Upper lobe of left lung (tissue), 6 donors: ENCODE measurements around the gene CDH26. TPM values are rescaled to one million over a fixed set of nuclear protein-coding genes. Genes with fewer than 3 reads are reported as not detected.

Experiments used
- ATAC-seq, 2 donors: fragments of 200-7000 bp; cut with Tn5 transposase; one replicate each; pipeline ENCODE4 v1.9.1; 2022; ENCODE audit warnings: mild to moderate bottlenecking in 2 of 2, moderate library complexity in 2 of 2; ENCODE audit not compliant: low FRiP score in 2 of 2
- DNase-seq, 2 donors: peaks; one replicate each; pipeline ENCODE4 v3.0.0-alpha.2; 2019 to 2020
- H3K27ac ChIP-seq, 4 donors: fragments of 200-600 bp; sonication (generic); one replicate each; pipeline ENCODE4 v1.5.1; 2016 to 2019
- H3K27me3 ChIP-seq, 4 donors: fragments of 200-600 bp; sonication (generic); one replicate each; pipeline ENCODE4 v1.5.1; 2017 to 2019
- H3K36me3 ChIP-seq, 4 donors: fragments of 200-600 bp; sonication (generic); one replicate each; pipeline ENCODE4 v1.5.1; 2016 to 2019
- H3K4me1 ChIP-seq, 4 donors: fragments of 200-600 bp; sonication (generic); one replicate each; pipeline ENCODE4 v1.5.1; 2018 to 2019
- H3K4me3 ChIP-seq, 4 donors: fragments of 200-600 bp; sonication (generic); one replicate each; pipeline ENCODE4 v1.5.1; 2017 to 2019; ENCODE audit warnings: mild to moderate bottlenecking in 2 of 4, moderate library complexity in 1 of 4
- H3K9me3 ChIP-seq, 4 donors: fragments of 200-600 bp; sonication (generic); one replicate each; pipeline ENCODE4 v1.5.1; 2018 to 2019
- CTCF ChIP-seq, 6 experiments: fragments of 450-650 bp in 4 of 6; fragments of 200-600 bp in 2 of 6; sonication (generic) in 2 of 6; IDR thresholded peaks; one replicate each; pipeline ENCODE4 v1.5.1; 2016 to 2019; ENCODE audit warnings: antibody characterized with exemption in 6 of 6
- EP300 ChIP-seq, 4 donors: sonication (generic); formaldehyde crosslinking; IDR thresholded peaks; one replicate each; pipeline ENCODE4 v1.5.1; 2017; ENCODE audit warnings: antibody characterized with exemption in 4 of 4, control low read depth in 2 of 4
- POLR2A ChIP-seq, 4 donors: fragments of 450-650 bp; IDR thresholded peaks; one replicate each; pipeline ENCODE4 v1.5.1; 2016 to 2017; ENCODE audit warnings: antibody characterized with exemption in 4 of 4, mild to moderate bottlenecking in 2 of 4
- POLR2AphosphoS5 ChIP-seq, 2 donors: sonication (generic); formaldehyde crosslinking; IDR thresholded peaks; one replicate each; pipeline ENCODE4 v1.5.1; 2017; ENCODE audit warnings: antibody characterized with exemption in 2 of 2
- WGBS, 2 donors: methylation state at CpG; one replicate each; pipeline ENCODE4 v1.1.5; 2017 to 2018; 5-methylcytosine and 5-hydroxymethylcytosine counted together
- total RNA-seq, 6 donors: library from RNA; depleted of rRNA in 4 of 6; stranded (reverse); fragments of >200 nt in 4 of 6; gene quantifications; one replicate each; pipeline versions ENCODE4 v1.1.0 to v1.2.1, GENCODE V29; 2016 to 2021
- donor health status: DM: no; HTN: no; CAD: no; lungs with moderate emphysema.
- donor health status: DM: no; HTN: yes; CAD: no; lungs with severe emphysema.

CDH26 gene
- total RNA-seq, 6 donors from 2014 or later, result 4.0 to 18.9 (median 11.1) TPM

GRCh38 chr20:60046860-60047259 is 88.6 kb downstream of the CDH26 start:
- WGBS, 2 donors, result 88 to 92% methylated on average over 8 of the region's 8 CpGs
- Histone ChIP-seq H3K27ac (peak overlapping the region; percentile 49 to 80 (median 60)), H3K9me3 (no peaks in the 10 kb centered on the region), H3K36me3 (no peaks in the 10 kb centered on the region), H3K27me3 (no peaks in the 10 kb centered on the region), H3K4me3 (no peak overlapping the region), H3K4me1 (peaks cover 0 to 5% (median 1%) of the 10 kb centered on the region in 4 donors)
- TF ChIP-seq EP300 (IDR thresholded peaks at IDR 0.05) (no peak), CTCF (IDR thresholded peaks at IDR 0.05) (no peak), POLR2A (IDR thresholded peaks at IDR 0.05) (no peak), POLR2AphosphoS5 (IDR thresholded peaks at IDR 0.05) (no peak)
- no peak for DNase-seq
- no peak for ATAC-seq

GRCh38 chr20:60048634-60049521 is 90.7 kb downstream of the CDH26 start:
- Histone ChIP-seq H3K4me1 (peaks cover 4 to 14% (median 11%) of the 10 kb centered on the region in 4 donors), H3K9me3 (no peaks in the 10 kb centered on the region), H3K27ac (no peak overlapping the region), H3K4me3 (no peak overlapping the region), H3K27me3 (no peaks in the 10 kb centered on the region), H3K36me3 (no peaks in the 10 kb centered on the region)
- ATAC-seq (no peak), DNase-seq (no peak)
- WGBS, 2 donors, result 87 to 93% methylated on average over 11 of the region's 11 CpGs
- no peak for TF ChIP-seq POLR2A (IDR thresholded peaks at IDR 0.05)

- WGBS, 2 donors, result 91 to 93% methylated on average over 5 of the region's 5 CpGs
- no peaks in the 10 kb centered on the region for H3K27me3 ChIP-seq
- H3K27ac ChIP-seq, result no peak overlapping the region
- peaks cover 4 to 16% (median 12%) of the 10 kb centered on the region in 4 donors for H3K4me1 ChIP-seq
- no peak overlapping the region for H3K4me3 ChIP-seq
- no peak for DNase-seq
- TF ChIP-seq POLR2A (IDR thresholded peaks at IDR 0.05) (no peak), EP300 (IDR thresholded peaks at IDR 0.05) (no peak)
- H3K9me3 ChIP-seq, result no peaks in the 10 kb centered on the region
- H3K36me3 ChIP-seq, result no peaks in the 10 kb centered on the region
- ATAC-seq, result no peak
These were observed 91.4 kb downstream of the CDH26 start for GRCh38 chr20:60049601-60050000.

GRCh38 chr20:60050193-60050947 is 92.1 kb downstream of the CDH26 start:
- DNase-seq, result peak in 1 of 2 donors; percentile 55

GRCh38 chr20:60051911-60052310 is 93.7 kb downstream of the CDH26 start:
- DNase-seq, result no peak
- H3K27ac ChIP-seq, result no peak overlapping the region
- no peaks in the 10 kb centered on the region for H3K36me3 ChIP-seq
- 59 to 79% methylated on average over 3 of the region's 3 CpGs for WGBS, 2 donors
- H3K4me3 ChIP-seq, result no peak overlapping the region
- no peak for ATAC-seq
- H3K27me3 ChIP-seq, result no peaks in the 10 kb centered on the region
- TF ChIP-seq CTCF (IDR thresholded peaks at IDR 0.05) (no peak), EP300 (IDR thresholded peaks at IDR 0.05) (no peak), POLR2A (IDR thresholded peaks at IDR 0.05) (no peak), POLR2AphosphoS5 (IDR thresholded peaks at IDR 0.05) (no peak)
- H3K4me1 ChIP-seq, result peaks cover 10 to 29% (median 20%) of the 10 kb centered on the region in 4 donors
- H3K9me3 ChIP-seq, result no peaks in the 10 kb centered on the region

More at GRCh38 chr20:60050193-60050947, 92.1 kb downstream of the CDH26 start:
- no peak overlapping the region for H3K4me3 ChIP-seq
- WGBS, 2 donors, result 66 to 76% methylated on average over 6 to 13 of the region's 13 CpGs
- peaks cover 4 to 24% (median 15%) of the 10 kb centered on the region in 4 donors for H3K4me1 ChIP-seq
- peak in 1 of 2 donors; percentile 74 for ATAC-seq
- H3K27me3 ChIP-seq, result no peaks in the 10 kb centered on the region
- H3K9me3 ChIP-seq, result no peaks in the 10 kb centered on the region
- H3K27ac ChIP-seq, result no peak overlapping the region
- no peaks in the 10 kb centered on the region for H3K36me3 ChIP-seq
- TF ChIP-seq CTCF (IDR thresholded peaks at IDR 0.05) (peak in 5 of 6 experiments; percentile 18 to 63 (median 54)), POLR2A (IDR thresholded peaks at IDR 0.05) (no peak), POLR2AphosphoS5 (IDR thresholded peaks at IDR 0.05) (no peak)
